ENCODE data around the gene DNASE1. TPM values are rescaled to one million over a fixed set of nuclear protein-coding genes. Genes with fewer than 3 reads are reported as not detected.
A peak's percentile ranks its signal among the peaks of the same experiment; 100 is the strongest.

DNASE1 gene
- polyA plus RNA-seq, 1 of the 3 experiments (the other 2 are of a cell fraction), result 19.8 TPM

- Histone ChIP-seq H3K27me3 (ENCODE audit: insufficient read depth) (no peaks in the 10 kb centered on the region), H3K9me3 (no peaks in the 10 kb centered on the region), H3K9me2 (no peaks in the 10 kb centered on the region), H3K79me2 (ENCODE audit: insufficient read depth) (peaks cover 44% of the 10 kb centered on the region), H3K27ac (ENCODE audit: low read depth in 2 of 2, low read length in 1 of 2) (no peak overlapping the region), H3K4me2 (peak overlapping the region; percentile 88), H3K36me3 (replicated peaks in 1 of 2; ENCODE audit: control insufficient read depth in 1 of 2, insufficient read depth in 2 of 2, low read length in 1 of 2) (peaks cover 7 to 8% of the 10 kb centered on the region in 2 experiments), H3F3A (replicated peaks; ENCODE audit: insufficient read depth) (no peaks in the 10 kb centered on the region), H3K4me1 (ENCODE audit: control insufficient read depth in 1 of 2, insufficient read depth in 2 of 2, low read depth in 1 of 2, low read length in 1 of 2) (peaks cover 10 to 12% of the 10 kb centered on the region in 2 experiments), H3K9ac (peak overlapping the region; percentile 86; the same call in 1 of the 2 replicates), H3K4me3 (ENCODE audit: low read depth in 2 of 2, low read length in 1 of 2) (peak overlapping the region; percentile 71 to 98; a peak in 3 of 4 replicates), H2AFZ (ENCODE audit: low read depth) (peak overlapping the region; percentile 96), H4K20me1 (ENCODE audit: insufficient read depth) (no peaks in the 10 kb centered on the region)
- POLR2A ChIA-PET, result no interaction called here
- 91% methylated on average over 14 of the region's 14 CpGs for WGBS (ENCODE audit: low lambda C conversion rate)
- TF ChIP-seq USF2 (IDR thresholded peaks at IDR 0.05; ENCODE audit: borderline replicate concordance, low read depth, low read length), result no peak
- TF ChIP-seq RXRA (IDR thresholded peaks at IDR 0.05; ENCODE audit: borderline replicate concordance, low read depth), result no peak
- TF ChIP-seq TCF12 (IDR thresholded peaks at IDR 0.05), result no peak
- no peak for TF ChIP-seq YY1 (IDR thresholded peaks at IDR 0.05; ENCODE audit: low read depth)
- TF ChIP-seq CHD2 (IDR thresholded peaks at IDR 0.05; ENCODE audit: low read length, partially characterized antibody), result no peak
- TF ChIP-seq FOSL2 (IDR thresholded peaks at IDR 0.05; ENCODE audit: borderline replicate concordance, low read depth), result no peak
- no peak for TF ChIP-seq FOXM1 (IDR thresholded peaks at IDR 0.05; ENCODE audit: low read depth)
- TF ChIP-seq TAF1 (IDR thresholded peaks at IDR 0.05; ENCODE audit: borderline replicate concordance, low read depth, low read length), result no peak
- TF ChIP-seq EZH2phosphoT487 (IDR thresholded peaks at IDR 0.05; ENCODE audit: borderline replicate concordance, low read depth), result no peak
- no peak for TF ChIP-seq EP300 (IDR thresholded peaks at IDR 0.05; ENCODE audit: borderline replicate concordance in 1 of 2, low read depth in 1 of 2, low read length in 1 of 2)
- TF ChIP-seq RCOR1 (IDR thresholded peaks at IDR 0.05; ENCODE audit: low read length), result no peak
- TF ChIP-seq, protein P1, sequence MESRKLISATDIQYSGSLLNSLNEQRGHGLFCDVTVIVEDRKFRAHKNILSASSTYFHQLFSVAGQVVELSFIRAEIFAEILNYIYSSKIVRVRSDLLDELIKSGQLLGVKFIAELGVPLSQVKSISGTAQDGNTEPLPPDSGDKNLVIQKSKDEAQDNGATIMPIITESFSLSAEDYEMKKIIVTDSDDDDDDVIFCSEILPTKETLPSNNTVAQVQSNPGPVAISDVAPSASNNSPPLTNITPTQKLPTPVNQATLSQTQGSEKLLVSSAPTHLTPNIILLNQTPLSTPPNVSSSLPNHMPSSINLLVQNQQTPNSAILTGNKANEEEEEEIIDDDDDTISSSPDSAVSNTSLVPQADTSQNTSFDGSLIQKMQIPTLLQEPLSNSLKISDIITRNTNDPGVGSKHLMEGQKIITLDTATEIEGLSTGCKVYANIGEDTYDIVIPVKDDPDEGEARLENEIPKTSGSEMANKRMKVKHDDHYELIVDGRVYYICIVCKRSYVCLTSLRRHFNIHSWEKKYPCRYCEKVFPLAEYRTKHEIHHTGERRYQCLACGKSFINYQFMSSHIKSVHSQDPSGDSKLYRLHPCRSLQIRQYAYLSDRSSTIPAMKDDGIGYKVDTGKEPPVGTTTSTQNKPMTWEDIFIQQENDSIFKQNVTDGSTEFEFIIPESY (IDR thresholded peaks at IDR 0.05; ENCODE audit: borderline replicate concordance, low read depth), result no peak
- no peak for TF ChIP-seq TEAD4 (IDR thresholded peaks at IDR 0.05; ENCODE audit: borderline replicate concordance, insufficient read depth)
- no peak for TF ChIP-seq RAD21 (IDR thresholded peaks at IDR 0.05; ENCODE audit: low read length)
- TF ChIP-seq RFX5 (IDR thresholded peaks at IDR 0.05; ENCODE audit: low read length), result no peak
- TF ChIP-seq NRF1 (IDR thresholded peaks at IDR 0.05; ENCODE audit: low read depth, low read length), result no peak
- TF ChIP-seq JUND (IDR thresholded peaks at IDR 0.05), result no peak
- TF ChIP-seq NFIC (IDR thresholded peaks at IDR 0.05; ENCODE audit: borderline replicate concordance), result no peak
- DNase-seq, result no peak
- CTCF ChIA-PET, result no interaction called here
Measured at GRCh38 chr16:3609895-3610697, 44.4 kb upstream of the DNASE1 start.

All from SK-N-SH (cell line).